ENCODE data around the gene SNX32. TPM values are rescaled to one million over a fixed set of nuclear protein-coding genes. Genes with fewer than 3 reads are reported as not detected.

The SNX32 gene
- polyA plus RNA-seq, 2 of the 4 experiments (the other 2 are of a cell fraction): 0.08 TPM; not detected in 1

GRCh38 chr11:65792456-65792855 is 41.3 kb upstream of the SNX32 start:
- ChIA-PET CTCF (interaction anchor here (0.9 to 19.2 kb wide), 6 partner anchors 10 to 196 kb away, joined by 3 to 173 read pairs (median 6); partner anchors contain the start of gene AP5B1), POLR2A (no interaction called here)
- Histone ChIP-seq H3K4me3 (no peak overlapping the region), H3K9me3 (no peaks in the 10 kb centered on the region), H3K27ac (no peak overlapping the region), H3K4me1 (peaks cover 10% of the 10 kb centered on the region; the same call in 2 of the 3 replicates), H3K4me2 (no peak overlapping the region)
- DNase-seq (ENCODE audit: low read depth in 1 of 2, low spot score in 1 of 2) (no peak), FAIRE-seq (no peak), ATAC-seq (no peak)
- no peak for TF ChIP-seq NR3C1 (IDR thresholded peaks at IDR 0.05)
- no peak for TF ChIP-seq CTCF (IDR thresholded peaks at IDR 0.05)
- TF ChIP-seq FOXS1 (CRISPR knock-in tag; IDR thresholded peaks at IDR 0.05): no peak
- TF ChIP-seq SREBF2 (IDR thresholded peaks at IDR 0.05): no peak
- no peak for TF ChIP-seq ATOH8 (CRISPR knock-in tag; IDR thresholded peaks at IDR 0.05; ENCODE audit: low read depth)
- TF ChIP-seq POLR2AphosphoS2 (conservative IDR thresholded peaks at IDR 0.05; ENCODE audit: low read length): no peak
- no peak for TF ChIP-seq RARB (CRISPR knock-in tag; IDR thresholded peaks at IDR 0.05)
- TF ChIP-seq POLR2A (IDR thresholded peaks at IDR 0.05; ENCODE audit: low read length): no peak
- TF ChIP-seq JUN (IDR thresholded peaks at IDR 0.05): no peak
- TF ChIP-seq RFX5 (IDR thresholded peaks at IDR 0.05): no peak
- no peak for TF ChIP-seq USF2 (IDR thresholded peaks at IDR 0.05)
- TF ChIP-seq HDAC2 (IDR thresholded peaks at IDR 0.05): no peak
- TF ChIP-seq RCOR1 (IDR thresholded peaks at IDR 0.05; ENCODE audit: low read depth, low read length): no peak
- TF ChIP-seq BHLHE40 (IDR thresholded peaks at IDR 0.05; ENCODE audit: low read depth, low read length): no peak
- WGBS (ENCODE audit: missing lambda C conversion rate): 66% methylated on average over 14 of the region's 16 CpGs

GRCh38 chr11:65793144-65793581 is 40.6 kb upstream of the SNX32 start:
- ChIA-PET POLR2A (interaction anchor here (0.9 kb wide), 1 partner anchor 81 kb away, joined by 3 read pairs; no protein-coding TSS in a partner anchor), CTCF (interaction anchor here (1.3 to 19.2 kb wide), 5 partner anchors 9 to 195 kb away, joined by 4 to 173 read pairs (median 8); partner anchors contain the start of gene AP5B1)
- Histone ChIP-seq H3K9me3 (no peaks in the 10 kb centered on the region), H3K4me2 (no peak overlapping the region), H3K4me1 (peaks cover 3% of the 10 kb centered on the region; the same call in 2 of the 3 replicates), H3K27ac (no peak overlapping the region), H3K4me3 (no peak overlapping the region)
- 66% methylated on average over 14 of the region's 16 CpGs for WGBS (ENCODE audit: missing lambda C conversion rate)
- FAIRE-seq (no peak), DNase-seq (ENCODE audit: low read depth in 1 of 2, low spot score in 1 of 2) (no peak), ATAC-seq (no peak)
- TF ChIP-seq POLR2A (IDR thresholded peaks at IDR 0.05; ENCODE audit: low read length) (no peak), KDM1A (IDR thresholded peaks at IDR 0.05; ENCODE audit: low read depth) (no peak), PBX3 (IDR thresholded peaks at IDR 0.05) (no peak), ZSCAN20 (CRISPR knock-in tag; IDR thresholded peaks at IDR 0.05) (no peak), KDM5A (IDR thresholded peaks at IDR 0.05) (no peak), EP300 (IDR thresholded peaks at IDR 0.05) (no peak), HOXB13 (CRISPR knock-in tag; IDR thresholded peaks at IDR 0.05; ENCODE audit: low read depth) (no peak), RARB (CRISPR knock-in tag; IDR thresholded peaks at IDR 0.05) (no peak), TP53 (CRISPR knock-in tag; IDR thresholded peaks at IDR 0.05) (no peak), HES2 (IDR thresholded peaks at IDR 0.05) (no peak), HOXB5 (CRISPR knock-in tag; IDR thresholded peaks at IDR 0.05) (no peak), ZC3H11A (IDR thresholded peaks at IDR 0.05) (no peak), HEYL (CRISPR knock-in tag; IDR thresholded peaks at IDR 0.05) (no peak), JUNB (IDR thresholded peaks at IDR 0.05) (no peak), PHF8 (IDR thresholded peaks at IDR 0.05; ENCODE audit: borderline replicate concordance, low read depth) (no peak), FOSL2 (IDR thresholded peaks at IDR 0.05) (no peak), FOSL2 (CRISPR knock-in tag; IDR thresholded peaks at IDR 0.05) (no peak), GATA3 (IDR thresholded peaks at IDR 0.05; ENCODE audit: borderline replicate concordance) (no peak)
